DND-41 (cell line): ENCODE results near the gene PAX2.

Source experiments
- ATAC-seq: fragments of 200-7000 bp; cut with Tn5 transposase; 3 replicates; pipeline ENCODE4 v1.9.1; 2021; ENCODE audit warnings: low read depth; ENCODE audit not compliant: insufficient read depth
- DNase-seq: peaks from one replicate; pipeline ENCODE4 v3.0.0-alpha.2; 2020
- H2AFZ ChIP-seq: 2 replicates; pipeline ENCODE4 v1.6.0; 2012; ENCODE audit warnings: low read depth, low read length
- H3K27ac ChIP-seq: 2 replicates; pipeline ENCODE4 v1.5.1; 2012; ENCODE audit warnings: low read length, inconsistent platforms
- H3K27me3 ChIP-seq: fragments of 200-600 bp; sonication (generic); 2 replicates; pipeline ENCODE4 v1.6.0; 2012; ENCODE audit warnings: low read length, mild to moderate bottlenecking, inconsistent platforms; ENCODE audit not compliant: insufficient read depth, poor library complexity
- H3K36me3 ChIP-seq: 2 replicates; pipeline ENCODE4 v1.5.1; 2012; ENCODE audit warnings: low read length, inconsistent platforms; ENCODE audit not compliant: insufficient read depth
- H3K4me1 ChIP-seq: 2 replicates; pipeline ENCODE4 v1.5.1; 2012; ENCODE audit warnings: mild to moderate bottlenecking, low read length; ENCODE audit not compliant: insufficient read depth
- H3K4me2 ChIP-seq: 2 replicates; pipeline ENCODE4 v1.6.0; 2012; ENCODE audit warnings: mild to moderate bottlenecking, moderate library complexity, low read length, inconsistent platforms; ENCODE audit not compliant: insufficient read depth
- H3K4me3 ChIP-seq, 2 experiments: fragments of 200-600 bp in 1 of 2; shearing (Covaris generic) in 1 of 2; 2 replicates each; pipeline ENCODE4 v1.5.1; 2012 to 2016; ENCODE audit warnings: inconsistent platforms in 2 of 2, low read length in 2 of 2, mild to moderate bottlenecking in 2 of 2, low read depth in 1 of 2, moderate library complexity in 1 of 2
- H3K79me2 ChIP-seq: 2 replicates; pipeline ENCODE4 v1.6.0; 2012; ENCODE audit warnings: low read length, inconsistent platforms; ENCODE audit not compliant: insufficient read depth
- H3K9ac ChIP-seq: 2 replicates; pipeline ENCODE4 v1.6.0; 2012; ENCODE audit warnings: low read depth, mild to moderate bottlenecking, inconsistent platforms, low read length, moderate library complexity
- H3K9me3 ChIP-seq: 2 replicates; pipeline ENCODE4 v1.5.1; 2012; ENCODE audit warnings: low read length, moderate library complexity, mild to moderate bottlenecking, inconsistent platforms; ENCODE audit not compliant: insufficient read depth, severe bottlenecking
- H4K20me1 ChIP-seq: 2 replicates; pipeline ENCODE4 v1.6.0; 2012; ENCODE audit warnings: low read length; ENCODE audit not compliant: insufficient read depth
- EZH2 ChIP-seq: IDR thresholded peaks from 3 replicates; pipeline ENCODE4 v1.6.1; 2012; ENCODE audit warnings: borderline replicate concordance, low read depth, mild to moderate bottlenecking, moderate library complexity, low read length, inconsistent platforms; ENCODE audit not compliant: severe bottlenecking
- TF ChIP-seq, protein P1 (sequence below): IDR thresholded peaks from 2 replicates; pipeline ENCODE4 v1.5.1; 2012; ENCODE audit warnings: borderline replicate concordance, low read length, moderate library complexity, mild to moderate bottlenecking; ENCODE audit not compliant: poor library complexity, severe bottlenecking; ENCODE audit errors: extremely low read depth

The PAX2 gene

DNA sequence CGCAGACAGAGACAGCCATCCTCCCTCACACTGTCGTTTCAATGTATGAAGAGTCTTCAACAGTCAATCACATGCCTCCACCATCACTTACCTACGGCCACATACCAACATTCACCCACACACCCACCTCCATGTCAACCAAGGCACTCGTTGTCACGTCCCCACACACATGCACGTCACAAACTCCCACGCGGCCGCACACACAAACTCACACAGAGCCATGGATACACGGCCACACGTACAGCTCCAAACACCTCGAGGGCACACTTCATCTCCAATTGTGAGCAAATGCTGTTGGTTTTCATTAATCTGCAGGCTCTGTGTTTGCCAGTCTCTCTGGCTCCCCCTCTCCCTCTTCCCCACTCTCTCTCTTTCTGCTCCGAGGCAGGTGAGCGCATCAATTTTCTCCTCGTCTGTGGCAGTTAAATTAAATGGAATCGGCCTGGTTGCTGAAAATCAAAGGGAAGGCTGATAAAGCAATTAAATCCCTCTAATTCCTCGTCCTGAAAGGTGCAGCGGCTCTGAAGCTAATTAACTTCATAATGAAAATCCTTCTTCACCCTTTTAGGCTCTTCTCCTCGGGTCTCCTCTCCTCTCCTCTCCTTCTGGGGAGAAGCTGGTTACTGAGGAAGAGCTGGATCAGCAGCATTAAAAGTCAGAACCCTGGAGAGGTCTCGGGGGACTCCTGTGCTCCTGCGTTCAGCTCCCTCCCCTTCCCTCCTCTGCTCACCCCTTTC is 113.5 kb downstream of the PAX2 start:
- no peak for ATAC-seq
- Histone ChIP-seq H3K9me3 (no peaks in the 10 kb centered on the region), H3K36me3 (no peaks in the 10 kb centered on the region), H3K27ac (no peak overlapping the region), H3K79me2 (no peaks in the 10 kb centered on the region), H3K27me3 (peaks cover 32% of the 10 kb centered on the region), H2AFZ (no peak overlapping the region), H3K4me3 (no peak overlapping the region), H4K20me1 (no peaks in the 10 kb centered on the region; the same call in none of the 2 replicates), H3K9ac (no peak overlapping the region), H3K4me2 (no peak overlapping the region), H3K4me1 (no peaks in the 10 kb centered on the region)
- DNase-seq, result no peak
- no peak for TF ChIP-seq EZH2
- TF ChIP-seq, protein P1, sequence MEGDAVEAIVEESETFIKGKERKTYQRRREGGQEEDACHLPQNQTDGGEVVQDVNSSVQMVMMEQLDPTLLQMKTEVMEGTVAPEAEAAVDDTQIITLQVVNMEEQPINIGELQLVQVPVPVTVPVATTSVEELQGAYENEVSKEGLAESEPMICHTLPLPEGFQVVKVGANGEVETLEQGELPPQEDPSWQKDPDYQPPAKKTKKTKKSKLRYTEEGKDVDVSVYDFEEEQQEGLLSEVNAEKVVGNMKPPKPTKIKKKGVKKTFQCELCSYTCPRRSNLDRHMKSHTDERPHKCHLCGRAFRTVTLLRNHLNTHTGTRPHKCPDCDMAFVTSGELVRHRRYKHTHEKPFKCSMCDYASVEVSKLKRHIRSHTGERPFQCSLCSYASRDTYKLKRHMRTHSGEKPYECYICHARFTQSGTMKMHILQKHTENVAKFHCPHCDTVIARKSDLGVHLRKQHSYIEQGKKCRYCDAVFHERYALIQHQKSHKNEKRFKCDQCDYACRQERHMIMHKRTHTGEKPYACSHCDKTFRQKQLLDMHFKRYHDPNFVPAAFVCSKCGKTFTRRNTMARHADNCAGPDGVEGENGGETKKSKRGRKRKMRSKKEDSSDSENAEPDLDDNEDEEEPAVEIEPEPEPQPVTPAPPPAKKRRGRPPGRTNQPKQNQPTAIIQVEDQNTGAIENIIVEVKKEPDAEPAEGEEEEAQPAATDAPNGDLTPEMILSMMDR, result no peak

- Histone ChIP-seq H3K27ac (no peak overlapping the region), H3K9ac (no peak overlapping the region), H3K4me3 (no peak overlapping the region), H3K4me2 (no peak overlapping the region), H3K27me3 (peaks cover 32% of the 10 kb centered on the region), H4K20me1 (no peaks in the 10 kb centered on the region; the same call in none of the 2 replicates), H2AFZ (no peak overlapping the region), H3K9me3 (no peaks in the 10 kb centered on the region), H3K36me3 (no peaks in the 10 kb centered on the region), H3K79me2 (no peaks in the 10 kb centered on the region), H3K4me1 (no peaks in the 10 kb centered on the region)
- DNase-seq, result no peak
- TF ChIP-seq EZH2, result no peak
- TF ChIP-seq, protein P1, result no peak
- ATAC-seq, result no peak
Observed at GRCh38 chr10:100859484-100859763, 114.0 kb downstream of the PAX2 start.

GRCh38 chr10:100863433-100863832 is 118.1 kb downstream of the PAX2 start:
- H3K36me3 ChIP-seq, result no peaks in the 10 kb centered on the region
- no peaks in the 10 kb centered on the region; the same call in none of the 2 replicates for H4K20me1 ChIP-seq
- no peak overlapping the region for H3K9ac ChIP-seq
- no peak overlapping the region for H3K4me3 ChIP-seq
- no peak overlapping the region for H3K27ac ChIP-seq
- no peak overlapping the region for H2AFZ ChIP-seq
- H3K79me2 ChIP-seq, result no peaks in the 10 kb centered on the region
- H3K4me2 ChIP-seq, result no peak overlapping the region
- H3K4me1 ChIP-seq, result no peaks in the 10 kb centered on the region
- TF ChIP-seq, protein P1, result no peak
- no peak for TF ChIP-seq EZH2
- no peak for DNase-seq
- no peak for ATAC-seq
- peaks cover 39% of the 10 kb centered on the region for H3K27me3 ChIP-seq
- no peaks in the 10 kb centered on the region for H3K9me3 ChIP-seq
